ENCODE data around the gene ATRNL1. TPM values are rescaled to one million over a fixed set of nuclear protein-coding genes. Genes with fewer than 3 reads are reported as not detected.
"Not testable (repeated sequence)": the region's sequence is repeated elsewhere in the genome, so short reads cannot be mapped to it uniquely, and the experiment has no call there.

ATRNL1 gene
- total RNA-seq, 4 donors from 2014 or later = 137 to 431 (median 202) TPM

DNA sequence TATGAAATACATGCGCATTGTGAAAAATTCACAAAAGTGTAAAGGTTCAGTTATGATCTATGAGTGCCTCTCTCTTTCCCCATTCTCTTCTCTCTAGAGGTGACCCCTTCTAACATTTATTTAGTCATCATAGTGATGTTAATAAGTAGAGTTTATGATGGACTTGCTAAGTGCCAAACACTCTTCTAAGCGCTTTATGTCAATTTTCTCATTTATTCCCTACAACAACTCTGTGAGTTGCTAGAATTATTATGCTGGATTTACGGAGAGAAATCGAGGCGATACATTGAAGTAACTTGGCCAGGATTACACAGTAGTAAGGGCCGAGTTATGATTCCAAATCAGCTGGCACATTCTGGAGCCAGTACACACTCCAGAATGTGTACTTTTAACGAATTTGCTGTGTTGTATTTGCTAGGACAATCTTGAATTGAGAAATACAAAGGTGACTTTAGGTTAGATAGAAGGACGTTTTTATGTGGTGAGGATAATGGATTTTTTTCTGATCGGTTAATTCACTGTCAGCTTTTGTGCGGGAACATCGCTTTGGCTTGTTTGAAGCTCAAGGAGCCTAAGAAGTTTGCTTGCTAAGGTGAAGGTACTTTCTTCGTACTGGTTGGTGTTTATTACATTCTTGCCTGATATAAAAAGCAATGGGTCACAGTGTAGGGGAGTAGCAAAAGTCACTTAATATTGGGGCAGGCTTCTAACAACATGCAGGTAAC is 1.4 kb downstream of the ATRNL1 start:
- Histone ChIP-seq H3K9me3 (no peaks in the 10 kb centered on the region), H3K36me3 (no peaks in the 10 kb centered on the region), H3K4me1 (peaks cover 0 to 2% of the 10 kb centered on the region in 2 donors), H3K4me3 (peak overlapping the region; percentile 69 to 96), H3K27me3 (no peaks in the 10 kb centered on the region), H3K27ac (peak overlapping the region; percentile 94 to 95)
- no peak for TF ChIP-seq CTCF (IDR thresholded peaks at IDR 0.05)
- no peak for TF ChIP-seq POLR2A (IDR thresholded peaks at IDR 0.05)
- intact Hi-C loops (cut with DNase I; ENCODE audit: low total_unique reads) = no loop called here
- no peak for DNase-seq

- DNase-seq = no peak
- Histone ChIP-seq H3K36me3 (no peaks in the 10 kb centered on the region), H3K9me3 (no peaks in the 10 kb centered on the region), H3K4me3 (peak overlapping the region in 1 of 2 donors; percentile 5), H3K27ac (peak overlapping the region; percentile 10 to 30), H3K4me1 (peaks cover 0 to 2% of the 10 kb centered on the region in 2 donors), H3K27me3 (no peaks in the 10 kb centered on the region)
- TF ChIP-seq POLR2A (IDR thresholded peaks at IDR 0.05) = no peak
- TF ChIP-seq CTCF (IDR thresholded peaks at IDR 0.05) = no peak
- intact Hi-C loops (cut with DNase I; ENCODE audit: low total_unique reads) = no loop called here
These were observed 2.6 kb downstream of the ATRNL1 start for GRCh38 chr10:115095758-115096157.

DNA sequence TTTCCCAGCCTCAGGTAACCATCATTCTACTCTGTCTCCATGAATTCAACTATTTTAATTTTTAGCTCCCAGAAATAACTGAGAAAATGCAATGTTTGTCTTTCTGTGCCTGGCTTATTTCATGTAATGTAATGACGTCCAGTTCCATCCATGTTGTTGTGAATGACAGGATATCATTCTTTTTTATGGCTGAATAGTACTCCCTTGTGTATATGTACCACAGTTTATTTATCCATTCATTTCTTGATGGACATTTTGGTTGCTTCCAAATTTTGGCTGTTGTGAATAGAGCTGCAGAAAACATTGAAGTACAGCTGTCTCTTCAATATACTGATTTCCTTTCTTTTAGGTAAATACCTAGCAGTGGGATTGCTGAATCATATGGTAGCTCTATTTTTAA is 10.5 kb downstream of the ATRNL1 start:
- Histone ChIP-seq H3K36me3 (no peaks in the 10 kb centered on the region), H3K4me3 (no peak overlapping the region), H3K9me3 (no peaks in the 10 kb centered on the region), H3K4me1 (no peaks in the 10 kb centered on the region), H3K27me3 (no peaks in the 10 kb centered on the region), H3K27ac (no peak overlapping the region)
- no peak for DNase-seq
- intact Hi-C loops (cut with DNase I; ENCODE audit: low total_unique reads) = no loop called here
- TF ChIP-seq POLR2A (IDR thresholded peaks at IDR 0.05) = no peak
- no peak for TF ChIP-seq CTCF (IDR thresholded peaks at IDR 0.05)

- H3K27ac ChIP-seq; H3K27me3 ChIP-seq; H3K36me3 ChIP-seq; DNase-seq; intact Hi-C loops (cut with DNase I; ENCODE audit: low total_unique reads); H3K4me3 ChIP-seq; H3K9me3 ChIP-seq; H3K4me1 ChIP-seq: not testable (repeated sequence)
These were observed 12.2 kb downstream of the ATRNL1 start for GRCh38 chr10:115105411-115105810.

DNA sequence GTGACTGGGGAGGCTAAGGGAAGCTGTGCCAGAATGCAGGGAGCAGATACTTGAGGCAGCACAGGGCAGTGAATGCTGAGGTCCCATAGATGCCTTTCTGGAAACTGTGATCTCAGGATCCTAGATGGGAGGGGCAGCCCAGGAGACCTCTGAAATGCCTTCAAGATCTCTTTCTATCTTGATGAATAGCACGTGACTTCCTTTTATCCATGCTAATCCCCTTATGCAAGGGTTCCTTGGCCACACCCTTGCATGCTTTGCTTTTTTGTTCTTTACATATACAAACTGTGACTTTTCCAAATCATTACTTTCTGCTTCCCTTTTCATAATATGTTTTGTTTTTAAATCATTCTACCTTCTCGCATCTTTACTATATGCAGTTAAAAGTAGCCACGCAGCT is 14.7 kb downstream of the ATRNL1 start:
- H3K27me3 ChIP-seq = no peaks in the 10 kb centered on the region
- no peak for DNase-seq
- no peak overlapping the region for H3K27ac ChIP-seq
- no peaks in the 10 kb centered on the region for H3K4me1 ChIP-seq
- H3K9me3 ChIP-seq = no peaks in the 10 kb centered on the region
- TF ChIP-seq POLR2A (IDR thresholded peaks at IDR 0.05) (no peak), CTCF (IDR thresholded peaks at IDR 0.05) (no peak)
- intact Hi-C loops (cut with DNase I; ENCODE audit: low total_unique reads) = no loop called here
- H3K36me3 ChIP-seq = no peaks in the 10 kb centered on the region
- H3K4me3 ChIP-seq = no peak overlapping the region
